NCI-H345 treated with DMSO at 0.1 percent for 48 hours (cell line): ENCODE data around the gene PPM1H.

Source experiments
- DNase-seq: peaks from one replicate; lab custom pipeline; 2025; ENCODE audit not compliant: unreplicated experiment; lab: John Stamatoyannopoulos, UW

PPM1H gene

GRCh38 chr12:62876938-62877548, 57.9 kb downstream of the PPM1H start:
- DNase-seq = no peak

GRCh38 chr12:62873826-62874448, 61.0 kb downstream of the PPM1H start:
- no peak for DNase-seq

GRCh38 chr12:62873116-62873825, 61.7 kb downstream of the PPM1H start:
- no peak for DNase-seq

GRCh38 chr12:62868820-62869219, 66.1 kb downstream of the PPM1H start:
- DNase-seq = no peak

GRCh38 chr12:62866451-62867082, 68.4 kb downstream of the PPM1H start:
- no peak for DNase-seq

GRCh38 chr12:62865937-62866336, 69.0 kb downstream of the PPM1H start:
- no peak for DNase-seq

GRCh38 chr12:62865065-62865464, 69.9 kb downstream of the PPM1H start:
- no peak for DNase-seq

- DNase-seq = no peak
These were observed 72.6 kb downstream of the PPM1H start for GRCh38 chr12:62862259-62862881.

- no peak for DNase-seq
These were observed 73.4 kb downstream of the PPM1H start for GRCh38 chr12:62861586-62861985.

- no peak for DNase-seq
These were observed 74.2 kb downstream of the PPM1H start for GRCh38 chr12:62860501-62861411.

- no peak for DNase-seq
These were observed 74.9 kb downstream of the PPM1H start for GRCh38 chr12:62860020-62860419.

GRCh38 chr12:62859321-62859737, 75.6 kb downstream of the PPM1H start:
- DNase-seq = no peak

GRCh38 chr12:62856454-62856853, 78.5 kb downstream of the PPM1H start:
- no peak for DNase-seq

- DNase-seq = no peak
These were observed 80.9 kb downstream of the PPM1H start for GRCh38 chr12:62854024-62854423.

GRCh38 chr12:62849398-62849797, 85.6 kb downstream of the PPM1H start:
- DNase-seq = no peak

GRCh38 chr12:62848418-62848817, 86.5 kb downstream of the PPM1H start:
- DNase-seq = no peak

- DNase-seq = no peak
These were observed 87.2 kb downstream of the PPM1H start for GRCh38 chr12:62847709-62848108.

GRCh38 chr12:62846491-62846890, 88.5 kb downstream of the PPM1H start:
- no peak for DNase-seq

- no peak for DNase-seq
These were observed 90.0 kb downstream of the PPM1H start for GRCh38 chr12:62844915-62845314.

GRCh38 chr12:62843716-62844115, 91.2 kb downstream of the PPM1H start:
- no peak for DNase-seq
